ENCODE results near the gene JSRP1.

Gene JSRP1

DNA sequence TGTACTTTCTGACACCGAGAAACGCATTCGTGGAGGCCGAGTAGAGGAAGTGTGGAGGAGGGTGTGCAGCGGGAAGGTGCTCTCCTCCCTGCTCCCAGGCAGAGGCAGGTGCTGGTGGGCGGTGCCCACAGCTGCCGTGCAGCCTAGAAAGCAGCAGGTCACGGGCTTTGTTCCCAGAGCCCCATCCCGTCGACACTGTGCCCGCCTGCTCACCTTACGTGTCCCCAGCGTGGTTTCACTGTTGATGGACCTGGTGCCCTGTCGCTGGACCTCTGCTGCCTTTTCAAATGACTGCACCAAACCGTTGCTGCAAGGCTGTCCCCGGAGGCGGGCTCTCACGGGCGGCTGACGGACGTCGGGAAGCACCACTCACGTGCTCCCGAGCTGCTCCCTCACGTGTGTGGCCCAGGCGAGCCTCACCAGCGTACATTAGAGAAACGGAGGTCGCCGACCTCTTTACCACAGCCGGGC is 40.9 kb downstream of the JSRP1 start:
- TF ChIP-seq CTCF (IDR thresholded peaks at IDR 0.05; ENCODE audit: insufficient read depth, missing control alignments) = no peak
- FAIRE-seq (no peak), DNase-seq (ENCODE audit: insufficient read length, low spot score) (no peak)

- no peak for TF ChIP-seq CTCF (IDR thresholded peaks at IDR 0.05; ENCODE audit: insufficient read depth, missing control alignments)
- no peak for DNase-seq (ENCODE audit: insufficient read length, low spot score)
- FAIRE-seq = no peak
Measured at GRCh38 chr19:2214251-2214650, 42.0 kb downstream of the JSRP1 start.

GRCh38 chr19:2213799-2214198 is 42.4 kb downstream of the JSRP1 start:
- DNase-seq (ENCODE audit: insufficient read length, low spot score) (no peak), FAIRE-seq (no peak)
- TF ChIP-seq CTCF (IDR thresholded peaks at IDR 0.05; ENCODE audit: insufficient read depth, missing control alignments) = no peak

DNA sequence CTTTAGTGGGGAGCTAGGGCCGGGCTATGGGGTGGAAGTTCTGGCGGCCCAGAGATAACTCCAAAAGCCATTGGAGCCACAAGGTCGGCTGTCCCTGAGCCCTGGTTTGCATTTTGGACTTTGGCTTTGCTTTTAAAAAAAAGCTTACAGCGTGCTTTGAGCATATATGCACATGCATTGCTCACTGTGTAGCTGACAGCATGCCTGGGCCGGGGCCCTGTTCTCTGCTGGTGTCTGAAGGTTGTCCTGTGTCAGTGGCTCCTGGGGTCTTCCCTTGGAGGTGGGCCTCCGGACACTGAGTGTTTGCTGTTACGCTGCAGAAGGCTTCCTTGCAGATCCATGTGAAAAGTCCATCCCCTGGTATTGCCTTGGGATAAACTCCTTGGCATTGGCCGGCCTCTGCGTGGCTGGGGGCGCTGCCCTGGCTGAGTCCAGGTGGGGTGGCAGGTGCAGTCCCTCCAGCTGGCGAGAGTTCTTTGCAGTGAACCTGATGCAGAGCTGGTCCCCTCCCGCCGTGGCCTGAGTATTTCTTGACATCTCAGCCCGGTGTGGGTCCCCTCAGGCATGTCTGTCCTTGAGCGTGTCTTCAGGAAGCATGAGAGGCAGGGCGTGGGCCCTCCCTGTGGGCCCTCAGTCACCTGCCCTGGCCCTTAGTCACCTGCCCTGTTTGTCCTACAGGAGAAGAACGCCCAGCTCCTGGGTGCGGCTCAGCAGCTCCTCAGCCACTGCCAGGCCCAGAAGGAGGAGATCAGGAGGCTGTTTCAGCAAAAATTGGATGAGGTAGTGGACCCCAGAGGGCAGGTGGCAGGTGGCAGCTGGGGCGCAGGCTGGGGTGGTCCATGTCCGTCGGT is 43.1 kb downstream of the JSRP1 start:
- DNase-seq (ENCODE audit: insufficient read length, low spot score) (no peak), FAIRE-seq (no peak)
- TF ChIP-seq CTCF (IDR thresholded peaks at IDR 0.05; ENCODE audit: insufficient read depth, missing control alignments) = no peak

GRCh38 chr19:2210987-2211740 is 45.1 kb downstream of the JSRP1 start:
- TF ChIP-seq CTCF (IDR thresholded peaks at IDR 0.05; ENCODE audit: insufficient read depth, missing control alignments) = no peak
- DNase-seq (ENCODE audit: insufficient read length, low spot score) (no peak), FAIRE-seq (no peak)

- TF ChIP-seq CTCF (IDR thresholded peaks at IDR 0.05; ENCODE audit: insufficient read depth, missing control alignments) = no peak
- DNase-seq (ENCODE audit: insufficient read length, low spot score) = no peak
- no peak for FAIRE-seq
Measured at GRCh38 chr19:2210206-2210605, 46.0 kb downstream of the JSRP1 start.
